ENCODE results near the gene PACS2. TPM values are rescaled to one million over a fixed set of nuclear protein-coding genes. Genes with fewer than 3 reads are reported as not detected.

Gene PACS2
- total RNA-seq, 1 experiment from 2014 or later, result 72.5 TPM

DNA sequence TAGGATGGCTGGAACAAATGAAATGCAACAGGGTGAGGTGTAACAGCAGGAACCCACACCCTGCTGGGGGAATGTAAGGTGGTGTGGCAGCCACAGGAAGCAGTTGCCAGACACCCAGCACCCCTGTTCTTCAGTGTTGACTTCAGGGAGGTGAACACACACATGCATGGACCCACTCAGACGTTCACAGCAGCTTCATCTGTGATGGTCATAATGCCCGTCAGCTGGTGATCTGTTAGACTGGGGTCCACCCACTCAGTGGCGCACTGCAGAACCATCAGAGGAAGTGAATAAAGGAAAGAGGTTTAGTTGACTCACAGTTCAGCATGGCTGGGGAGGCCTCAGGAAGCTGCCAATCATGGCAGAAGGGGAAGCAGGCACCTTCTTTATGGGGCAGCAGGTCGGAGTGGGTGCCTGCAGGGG lies 61.1 kb downstream of the PACS2 start:
- no peak overlapping the region for H2AFZ ChIP-seq (ENCODE audit: low read length)
- no peak overlapping the region for H3K4me3 Mint-ChIP-seq
- H2BK5ac ChIP-seq (ENCODE audit: insufficient read length, low read length), result no peak overlapping the region
- H3K9me3 Mint-ChIP-seq, result peaks cover 10% of the 10 kb centered on the region in 2 experiments; a peak in 4 of 5 replicates
- peaks cover 8% of the 10 kb centered on the region for H3K27me3 Mint-ChIP-seq (ENCODE audit: low read depth)
- H4K91ac ChIP-seq (ENCODE audit: insufficient read length, low read depth, low read length), result no peak overlapping the region
- H4K20me1 ChIP-seq (ENCODE audit: control insufficient read depth, insufficient read depth, insufficient read length), result no peaks in the 10 kb centered on the region
- H2BK20ac ChIP-seq (ENCODE audit: low read depth, low read length, poor library complexity, severe bottlenecking), result no peak overlapping the region
- no peak overlapping the region for H3K4ac ChIP-seq (ENCODE audit: low read depth, low read length)
- H3K79me1 ChIP-seq (ENCODE audit: insufficient read depth, low read depth, low read length, poor library complexity, severe bottlenecking), result no peaks in the 10 kb centered on the region
- H3T11ph ChIP-seq (ENCODE audit: low read length), result no peak overlapping the region
- H3K4me1 ChIP-seq (ENCODE audit: insufficient read depth, low read length), result peaks cover 2% of the 10 kb centered on the region; the same call in 1 of the 2 replicates
- H3K9ac ChIP-seq (ENCODE audit: extremely low read depth, insufficient read length, low read length), result no peak overlapping the region
- no peak overlapping the region for H2BK120ac ChIP-seq (ENCODE audit: low read depth, low read length, poor library complexity, severe bottlenecking)
- H3K4me1 Mint-ChIP-seq, result peaks cover 8% of the 10 kb centered on the region in 2 experiments
- no peak overlapping the region for H2BK15ac ChIP-seq (ENCODE audit: low read depth, low read length)
- no peaks in the 10 kb centered on the region for H3K27me3 ChIP-seq (ENCODE audit: insufficient read depth, low read length)
- no peak overlapping the region for H3K14ac ChIP-seq (ENCODE audit: insufficient read depth, low read length)
- H3K36me3 Mint-ChIP-seq (ENCODE audit: insufficient read depth in 1 of 3, low read depth in 3 of 3), result peaks cover 10 to 28% (median 23%) of the 10 kb centered on the region in 3 experiments
- no peak overlapping the region for H3K27ac ChIP-seq (ENCODE audit: insufficient read length, low read depth, low read length)
- H3K23me2 ChIP-seq (ENCODE audit: insufficient read length, low read depth, low read length, poor library complexity, severe bottlenecking), result no peaks in the 10 kb centered on the region
- H3K18ac ChIP-seq (ENCODE audit: insufficient read length, low read depth, low read length), result no peak overlapping the region
- no peak overlapping the region; a peak in 1 of 7 replicates for H3K27ac Mint-ChIP-seq
- no peak overlapping the region for H3K4me2 ChIP-seq (ENCODE audit: insufficient read depth, insufficient read length, low read length)
- H3K79me2 ChIP-seq (ENCODE audit: insufficient read depth, low read length), result no peaks in the 10 kb centered on the region
- H3K23ac ChIP-seq (ENCODE audit: insufficient read length, low read depth, low read length), result no peak overlapping the region
- no peaks in the 10 kb centered on the region for H3K9me3 ChIP-seq (ENCODE audit: control insufficient read depth, low read depth, low read length)
- H2AK5ac ChIP-seq (ENCODE audit: insufficient read length, low read length), result no peak overlapping the region
- no peak overlapping the region for H3K56ac ChIP-seq (ENCODE audit: insufficient read length, low read depth, low read length)
- H4K8ac ChIP-seq (replicated peaks; ENCODE audit: insufficient read length, low read depth, low read length), result no peak overlapping the region
- no peak for DNase-seq
- H2BK12ac ChIP-seq (ENCODE audit: insufficient read length, low read depth, low read length), result no peak overlapping the region
- TF ChIP-seq, protein P1, sequence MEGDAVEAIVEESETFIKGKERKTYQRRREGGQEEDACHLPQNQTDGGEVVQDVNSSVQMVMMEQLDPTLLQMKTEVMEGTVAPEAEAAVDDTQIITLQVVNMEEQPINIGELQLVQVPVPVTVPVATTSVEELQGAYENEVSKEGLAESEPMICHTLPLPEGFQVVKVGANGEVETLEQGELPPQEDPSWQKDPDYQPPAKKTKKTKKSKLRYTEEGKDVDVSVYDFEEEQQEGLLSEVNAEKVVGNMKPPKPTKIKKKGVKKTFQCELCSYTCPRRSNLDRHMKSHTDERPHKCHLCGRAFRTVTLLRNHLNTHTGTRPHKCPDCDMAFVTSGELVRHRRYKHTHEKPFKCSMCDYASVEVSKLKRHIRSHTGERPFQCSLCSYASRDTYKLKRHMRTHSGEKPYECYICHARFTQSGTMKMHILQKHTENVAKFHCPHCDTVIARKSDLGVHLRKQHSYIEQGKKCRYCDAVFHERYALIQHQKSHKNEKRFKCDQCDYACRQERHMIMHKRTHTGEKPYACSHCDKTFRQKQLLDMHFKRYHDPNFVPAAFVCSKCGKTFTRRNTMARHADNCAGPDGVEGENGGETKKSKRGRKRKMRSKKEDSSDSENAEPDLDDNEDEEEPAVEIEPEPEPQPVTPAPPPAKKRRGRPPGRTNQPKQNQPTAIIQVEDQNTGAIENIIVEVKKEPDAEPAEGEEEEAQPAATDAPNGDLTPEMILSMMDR (conservative IDR thresholded peaks at IDR 0.05), result no peak
- no peak overlapping the region for H4K5ac ChIP-seq (ENCODE audit: insufficient read length, low read depth, low read length)
- no CpG with 5 or more reads among the region's 4 CpGs for WGBS (ENCODE audit: extremely low coverage, insufficient read length, low lambda C conversion rate)
